Body of pancreas (tissue), 4 donors: ENCODE measurements around the gene ATXN1. TPM values are rescaled to one million over a fixed set of nuclear protein-coding genes. Genes with fewer than 3 reads are reported as not detected.

ENCODE experiments used
- ATAC-seq: fragments of 150-250 bp; one replicate; pipeline ENCODE4 v1.9.1; 2016
- DNase-seq, 4 donors: peaks; one replicate each; pipeline ENCODE4 v3.0.0-alpha.2; 2019
- H3K27ac ChIP-seq, 4 donors: fragments of 200-600 bp; sonication (generic); 1 replicate in 3 of 4; 2 replicates in 1 of 4; pipeline versions ENCODE4 v1.5.1 to v1.6.1; 2016 to 2019; ENCODE audit warnings: mild to moderate bottlenecking in 1 of 4, mixed read lengths in 1 of 4, moderate library complexity in 1 of 4
- H3K27me3 ChIP-seq, 2 donors: fragments of 200-600 bp; sonication (generic); one replicate each; pipeline ENCODE4 v1.6.0; 2016; ENCODE audit warnings: mild to moderate bottlenecking in 1 of 2
- H3K36me3 ChIP-seq, 2 donors: fragments of 200-600 bp; sonication (generic); replicated peaks in 1 of 2; 2 replicates each; pipeline ENCODE4 v1.5.1; 2016; ENCODE audit warnings: low read depth in 2 of 2; ENCODE audit not compliant: insufficient read depth in 1 of 2
- H3K4me1 ChIP-seq: fragments of 200-600 bp; sonication (generic); one replicate; pipeline ENCODE4 v1.6.0; 2016
- H3K4me3 ChIP-seq, 2 donors: fragments of 200-600 bp; sonication (generic); 1 replicate in 1 of 2; 2 replicates in 1 of 2; pipeline ENCODE4 v1.5.1; 2016 to 2019
- H3K9me3 ChIP-seq, 3 donors: fragments of 200-600 bp; sonication (generic); 1 replicate in 2 of 3; 2 replicates in 1 of 3; pipeline ENCODE4 v1.5.1; 2016
- POLR2A ChIP-seq, 3 donors: fragments of 450-650 bp; IDR thresholded peaks; one replicate each; pipeline ENCODE4 v1.6.1; 2016; ENCODE audit warnings: antibody characterized with exemption in 3 of 3, mild to moderate bottlenecking in 2 of 3
- WGBS, 2 donors: methylation state at CpG; one replicate each; pipeline ENCODE4 v1.1.5; 2017; 5-methylcytosine and 5-hydroxymethylcytosine counted together
- intact Hi-C: fragments of 100-400 bp; cut with DNase I; formaldehyde crosslinking; loops from one replicate; pipeline ENCODE4 v1.15.1; 2023
- total RNA-seq, 2 donors: library from RNA; depleted of rRNA; stranded (reverse); fragments of >200 nt; gene quantifications; one replicate each; pipeline ENCODE4 v1.1.0, GENCODE V29; 2016
- TF ChIP-seq, protein P1 (sequence below), 7 experiments: fragments of 450-650 bp in 4 of 7; fragments of 200-600 bp in 3 of 7; sonication (generic) in 3 of 7; IDR thresholded peaks; one replicate each; pipeline ENCODE4 v1.5.1; 2016 to 2019; ENCODE audit warnings: antibody characterized with exemption in 7 of 7

The ATXN1 gene
- total RNA-seq, 2 donors from 2014 or later: 24.6 to 24.7 TPM

DNA sequence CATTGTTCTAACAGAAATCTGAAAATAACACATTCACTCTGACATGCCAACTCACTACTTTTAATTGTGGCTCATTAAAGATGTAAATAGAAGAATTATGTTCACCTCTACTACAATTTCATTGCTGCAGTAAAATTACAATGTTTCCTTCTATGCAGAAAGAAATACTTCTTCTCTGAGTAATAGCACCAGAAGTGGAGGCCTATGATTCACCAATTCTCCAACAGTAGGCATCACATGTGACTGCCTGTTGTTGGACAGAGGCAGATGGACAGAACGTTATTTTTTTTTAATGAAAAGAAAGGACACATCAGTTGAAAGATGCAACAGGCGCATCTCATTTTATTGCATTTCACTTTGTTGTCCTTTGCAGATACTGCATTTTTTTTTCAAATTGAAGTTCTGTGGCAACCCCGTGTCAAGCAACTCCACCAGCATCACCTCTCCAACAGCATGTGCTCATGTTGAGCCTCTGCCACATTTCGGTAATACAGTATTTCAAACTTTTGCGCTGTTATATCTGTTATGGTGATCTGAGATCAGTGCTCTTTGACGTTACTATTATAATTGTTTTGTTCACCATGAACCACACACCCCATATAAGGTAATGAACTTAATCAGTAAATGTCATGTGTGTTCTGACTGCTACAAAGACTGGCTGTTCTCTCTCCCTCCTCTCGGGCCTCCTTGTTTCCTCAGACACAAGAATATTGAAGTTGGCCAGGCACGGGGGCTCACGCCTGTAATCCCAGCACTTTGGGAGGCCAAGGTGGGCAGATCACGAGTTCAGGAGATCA lies 121.4 kb downstream of the ATXN1 start:
- no peaks in the 10 kb centered on the region for H3K36me3 ChIP-seq
- H3K4me1 ChIP-seq: no peaks in the 10 kb centered on the region
- H3K27ac ChIP-seq: no peak overlapping the region
- DNase-seq (no peak), ATAC-seq (no peak)
- no peak for TF ChIP-seq POLR2A (IDR thresholded peaks at IDR 0.05)
- TF ChIP-seq, protein P1, sequence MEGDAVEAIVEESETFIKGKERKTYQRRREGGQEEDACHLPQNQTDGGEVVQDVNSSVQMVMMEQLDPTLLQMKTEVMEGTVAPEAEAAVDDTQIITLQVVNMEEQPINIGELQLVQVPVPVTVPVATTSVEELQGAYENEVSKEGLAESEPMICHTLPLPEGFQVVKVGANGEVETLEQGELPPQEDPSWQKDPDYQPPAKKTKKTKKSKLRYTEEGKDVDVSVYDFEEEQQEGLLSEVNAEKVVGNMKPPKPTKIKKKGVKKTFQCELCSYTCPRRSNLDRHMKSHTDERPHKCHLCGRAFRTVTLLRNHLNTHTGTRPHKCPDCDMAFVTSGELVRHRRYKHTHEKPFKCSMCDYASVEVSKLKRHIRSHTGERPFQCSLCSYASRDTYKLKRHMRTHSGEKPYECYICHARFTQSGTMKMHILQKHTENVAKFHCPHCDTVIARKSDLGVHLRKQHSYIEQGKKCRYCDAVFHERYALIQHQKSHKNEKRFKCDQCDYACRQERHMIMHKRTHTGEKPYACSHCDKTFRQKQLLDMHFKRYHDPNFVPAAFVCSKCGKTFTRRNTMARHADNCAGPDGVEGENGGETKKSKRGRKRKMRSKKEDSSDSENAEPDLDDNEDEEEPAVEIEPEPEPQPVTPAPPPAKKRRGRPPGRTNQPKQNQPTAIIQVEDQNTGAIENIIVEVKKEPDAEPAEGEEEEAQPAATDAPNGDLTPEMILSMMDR (IDR thresholded peaks at IDR 0.05): no peak
- no peaks in the 10 kb centered on the region for H3K9me3 ChIP-seq
- no peak overlapping the region for H3K4me3 ChIP-seq
- H3K27me3 ChIP-seq: no peaks in the 10 kb centered on the region
- 90 to 96% methylated on average over 10 of the region's 10 CpGs for WGBS, 2 donors
- intact Hi-C loops: no loop called here

DNA sequence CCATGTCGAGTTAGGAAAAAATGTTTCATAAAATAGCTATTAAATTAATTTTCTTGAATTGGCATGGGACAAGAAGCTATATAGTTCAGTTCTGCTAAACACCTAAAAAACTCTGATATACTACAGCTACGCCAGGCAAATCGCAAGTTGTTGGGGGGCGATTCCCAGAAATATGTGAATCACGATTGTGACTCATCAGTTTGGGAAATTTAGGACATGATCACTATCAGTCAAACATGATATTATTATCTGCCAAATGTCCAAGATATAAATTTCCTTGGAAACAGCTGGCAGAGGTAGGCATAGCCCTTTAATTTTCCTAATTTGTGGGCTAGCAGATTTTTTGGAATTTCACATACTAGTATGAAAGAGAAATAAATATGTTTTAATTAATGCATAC lies 123.6 kb downstream of the ATXN1 start:
- no peaks in the 10 kb centered on the region for H3K4me1 ChIP-seq
- WGBS, 2 donors: 59 to 98% methylated on average over 5 of the region's 5 CpGs
- H3K36me3 ChIP-seq: no peaks in the 10 kb centered on the region
- intact Hi-C loops: no loop called here
- DNase-seq (no peak), ATAC-seq (no peak)
- no peaks in the 10 kb centered on the region for H3K27me3 ChIP-seq
- H3K4me3 ChIP-seq: no peak overlapping the region
- H3K9me3 ChIP-seq: no peaks in the 10 kb centered on the region
- no peak overlapping the region for H3K27ac ChIP-seq
- no peak for TF ChIP-seq POLR2A (IDR thresholded peaks at IDR 0.05)
- TF ChIP-seq, protein P1 (IDR thresholded peaks at IDR 0.05): no peak

DNA sequence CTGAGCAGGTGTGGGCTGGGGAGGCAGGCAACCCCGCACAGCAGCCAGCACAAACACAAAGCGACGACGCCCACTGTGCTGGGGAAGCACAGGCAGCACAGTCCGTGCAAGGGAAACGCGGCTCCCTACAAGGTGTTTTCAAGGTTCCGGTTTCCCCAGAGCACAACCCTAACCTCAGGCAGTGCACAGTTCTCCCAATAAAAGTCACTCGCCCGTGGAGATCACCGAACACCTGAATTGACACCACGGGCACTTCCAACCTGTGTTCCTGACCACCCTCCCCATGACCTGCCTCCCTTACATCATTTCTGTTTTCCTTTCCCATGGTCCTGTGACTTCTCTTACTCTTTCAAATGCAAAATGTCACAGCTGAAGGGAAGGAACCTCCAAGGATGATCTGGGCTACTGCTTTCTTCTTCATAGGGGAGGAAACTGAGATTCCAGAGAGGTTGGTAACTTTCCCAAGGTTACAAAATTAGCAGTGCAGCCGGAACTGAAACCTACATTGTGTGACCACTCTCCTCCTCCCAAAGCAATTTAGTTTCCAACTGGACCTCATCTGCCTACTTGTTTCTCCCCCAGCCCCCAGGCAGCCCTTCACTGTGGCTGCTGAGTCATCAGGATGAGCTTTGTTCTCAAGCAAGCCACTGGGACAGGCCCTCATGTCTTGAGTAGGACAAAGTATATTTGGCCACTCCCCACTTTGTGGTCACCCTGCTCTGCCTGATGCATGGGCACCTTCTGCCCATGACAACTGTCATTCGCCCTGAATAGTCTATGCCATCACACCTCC lies 125.3 kb downstream of the ATXN1 start:
- ATAC-seq (no peak), DNase-seq (peak in 2 of 4 donors; percentile 16 to 20)
- TF ChIP-seq POLR2A (IDR thresholded peaks at IDR 0.05): no peak
- TF ChIP-seq, protein P1 (IDR thresholded peaks at IDR 0.05): no peak
- intact Hi-C loops: no loop called here
- no peak overlapping the region for H3K4me3 ChIP-seq
- H3K27me3 ChIP-seq: no peaks in the 10 kb centered on the region
- 79 to 87% methylated on average over 14 of the region's 14 CpGs for WGBS, 2 donors
- no peaks in the 10 kb centered on the region for H3K36me3 ChIP-seq
- H3K9me3 ChIP-seq: no peaks in the 10 kb centered on the region
- peak overlapping the region in 1 of 4 donors; percentile 22 for H3K27ac ChIP-seq
- no peaks in the 10 kb centered on the region for H3K4me1 ChIP-seq

DNA sequence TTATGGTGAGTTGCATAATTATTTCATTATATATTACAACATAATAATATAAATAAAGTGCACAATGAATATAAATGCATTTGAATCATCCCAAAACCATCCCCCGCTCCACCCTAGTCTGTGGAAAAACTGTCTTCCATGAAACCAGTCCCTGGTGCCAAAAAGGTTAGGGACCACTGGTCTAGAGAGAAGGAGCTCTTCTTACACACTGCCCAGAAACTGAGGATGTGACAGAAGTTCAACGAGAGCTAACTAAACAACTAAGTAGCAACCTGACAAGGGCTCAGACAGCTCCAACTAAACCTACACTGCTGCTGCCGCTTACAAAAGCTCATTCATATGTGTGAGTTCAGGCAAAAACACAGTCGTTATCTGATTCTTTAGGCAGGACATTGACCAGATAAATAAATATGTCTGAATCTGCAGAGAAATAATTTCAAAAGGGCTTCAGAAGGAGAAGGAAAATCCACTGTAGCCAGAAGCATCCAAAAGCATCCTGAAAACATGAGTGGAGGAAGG lies 125.9 kb downstream of the ATXN1 start:
- DNase-seq (no peak), ATAC-seq (no peak)
- Histone ChIP-seq H3K4me1 (no peaks in the 10 kb centered on the region), H3K36me3 (no peaks in the 10 kb centered on the region), H3K27me3 (no peaks in the 10 kb centered on the region), H3K9me3 (no peaks in the 10 kb centered on the region), H3K27ac (peak overlapping the region in 1 of 4 donors; percentile 22), H3K4me3 (no peak overlapping the region)
- 88 to 89% methylated on average over 4 of the region's 4 CpGs for WGBS, 2 donors
- intact Hi-C loops: no loop called here
- TF ChIP-seq, protein P1 (IDR thresholded peaks at IDR 0.05): no peak
